AG09309 (cell line): ENCODE measurements around the gene LAMC1.

Experiments used
- DNase-seq: peaks from one replicate; pipeline ENCODE4 v3.0.0-alpha.2; 2010; ENCODE audit warnings: low read depth
- H3K4me3 ChIP-seq: 2 replicates; pipeline ENCODE4 v1.5.1; 2011; ENCODE audit warnings: mild to moderate bottlenecking, low read depth, low read length, moderate library complexity; ENCODE audit not compliant: control insufficient read depth
- CTCF ChIP-seq: IDR thresholded peaks from 2 replicates; pipeline ENCODE4 v1.5.1; 2011; ENCODE audit warnings: mild to moderate bottlenecking, low read depth, low read length, inconsistent platforms; ENCODE audit not compliant: insufficient read depth, control insufficient read depth; ENCODE audit errors: missing control alignments

LAMC1 gene

GRCh38 chr1:183180218-183180617 is 157.0 kb downstream of the LAMC1 start:
- DNase-seq: peak; percentile 71
- no peak for TF ChIP-seq CTCF
- H3K4me3 ChIP-seq: no peak overlapping the region

GRCh38 chr1:183180634-183181056 is 157.4 kb downstream of the LAMC1 start:
- peak; percentile 23 for DNase-seq
- no peak overlapping the region for H3K4me3 ChIP-seq
- TF ChIP-seq CTCF: no peak

- DNase-seq: no peak
- H3K4me3 ChIP-seq: no peak within 1 kb of the TSS
- TF ChIP-seq CTCF: no peak
Observed at GRCh38 chr1:183185941-183186490, 162.8 kb downstream of the LAMC1 start, which contains the start of gene LAMC2. Gene LAMC2, plus strand, starts transcription at chr1:183186264. Its CDS starts 89 bp downstream, at chr1:183186353.

- H3K4me3 ChIP-seq: no peak overlapping the region
- no peak for TF ChIP-seq CTCF
- DNase-seq: no peak
Observed at GRCh38 chr1:183186841-183187240, 163.6 kb downstream of the LAMC1 start.

GRCh38 chr1:183188240-183188639 is 165.0 kb downstream of the LAMC1 start:
- TF ChIP-seq CTCF: no peak
- H3K4me3 ChIP-seq: no peak overlapping the region
- DNase-seq: no peak

GRCh38 chr1:183191833-183192232 is 168.6 kb downstream of the LAMC1 start:
- no peak overlapping the region for H3K4me3 ChIP-seq
- DNase-seq: peak; percentile 66
- no peak for TF ChIP-seq CTCF

- no peak overlapping the region for H3K4me3 ChIP-seq
- TF ChIP-seq CTCF: no peak
- DNase-seq: no peak
Observed at GRCh38 chr1:183193963-183194525, 170.8 kb downstream of the LAMC1 start.
